A549 (cell line): ENCODE data around the gene KSR2. TPM values are rescaled to one million over a fixed set of nuclear protein-coding genes. Genes with fewer than 3 reads are reported as not detected.
A peak's percentile ranks its signal among the peaks of the same experiment; 100 is the strongest.

ENCODE experiments used
- ATAC-seq, 2 experiments: fragments of 200-7000 bp in 1 of 2; fragments of >200 bp in 1 of 2; cut with Nextera tagmentation in 1 of 2; cut with Tn5 transposase in 1 of 2; 3 replicates each; pipeline versions ENCODE4 v1.8.0 to v1.9.1; 2018 to 2020; ENCODE audit warnings: mild to moderate bottlenecking in 1 of 2, moderate library complexity in 1 of 2
- CTCF ChIA-PET: fragments of 300-600 bp; sonication (Branson Sonifier 250); formaldehyde crosslinking; extraction: SDS; loops from one replicate; lab custom pipeline; 2021; ENCODE audit warnings: antibody characterized with exemption, inconsistent platforms; lab: Yijun Ruan, JAX
- POLR2A ChIA-PET: fragments of 350-600 bp; formaldehyde crosslinking; extraction: SDS; loops from one replicate; lab custom pipeline; 2021; ENCODE audit warnings: antibody characterized with exemption, inconsistent platforms; lab: Yijun Ruan, JAX
- DNase-seq, 2 experiments: peaks; one replicate each; pipeline versions ENCODE4 v3.0.0 to v3.0.0-alpha.2; 2011 to 2016; ENCODE audit warnings: low read depth in 1 of 2, low spot score in 1 of 2
- FAIRE-seq: peaks from 2 replicates; lab custom pipeline; 2011; peaks lifted over from hg19 to GRCh38; lab: Jason Lieb, UNC
- H3K27ac ChIP-seq, 2 experiments: fragments of >200 bp; sonication (Bioruptor Twin); formaldehyde crosslinking; 3 replicates each; pipeline ENCODE4 v1.5.1; 2016 to 2017
- H3K4me1 ChIP-seq: fragments of >200 bp; sonication (Bioruptor Twin); formaldehyde crosslinking; 3 replicates; pipeline ENCODE4 v1.6.1; 2016
- H3K4me2 ChIP-seq: fragments of >200 bp; sonication (Bioruptor Twin); formaldehyde crosslinking; 3 replicates; pipeline ENCODE4 v1.6.1; 2016
- H3K4me3 ChIP-seq: fragments of >200 bp; sonication (Bioruptor Twin); formaldehyde crosslinking; 3 replicates; pipeline ENCODE4 v1.5.1; 2016
- H3K9me3 ChIP-seq: fragments of >200 bp; sonication (Bioruptor Twin); formaldehyde crosslinking; 3 replicates; pipeline ENCODE4 v1.6.1; 2016
- BHLHE40 ChIP-seq: IDR thresholded peaks from 2 replicates; pipeline ENCODE4 v1.6.1; 2012; ENCODE audit warnings: low read depth, low read length, inconsistent platforms
- CHD2 ChIP-seq: fragments of 150-350 bp; IDR thresholded peaks from 2 replicates; pipeline ENCODE4 v1.6.1; 2014; ENCODE audit warnings: low read length; ENCODE audit not compliant: partially characterized antibody
- CHD4 ChIP-seq: fragments of 200-600 bp; sonication (generic); IDR thresholded peaks from 2 replicates; pipeline ENCODE4 v1.6.1; 2016; ENCODE audit warnings: antibody characterized with exemption, mild to moderate bottlenecking, borderline replicate concordance
- EHF ChIP-seq: fragments of 250-450 bp; sonication (Bioruptor Pico); IDR thresholded peaks from 2 replicates; pipeline ENCODE4 v1.5.0; 2020; ENCODE audit warnings: mild to moderate bottlenecking
- ESRRA ChIP-seq: fragments of 150-350 bp; IDR thresholded peaks from 2 replicates; pipeline ENCODE4 v1.6.1; 2014; ENCODE audit warnings: mild to moderate bottlenecking, low read length, borderline replicate concordance
- FOSB ChIP-seq: fragments of 250-450 bp; sonication (Bioruptor Pico); IDR thresholded peaks from 2 replicates; pipeline ENCODE4 v1.5.0; 2020; ENCODE audit warnings: mild to moderate bottlenecking, moderate library complexity
- HOXA7 ChIP-seq: fragments of 250-450 bp; sonication (Bioruptor Pico); IDR thresholded peaks from 2 replicates; pipeline ENCODE4 v1.5.0; 2020; ENCODE audit warnings: mild to moderate bottlenecking, moderate library complexity
- HOXB13 ChIP-seq: fragments of 250-450 bp; sonication (Bioruptor Pico); IDR thresholded peaks from 2 replicates; pipeline ENCODE4 v1.5.0; 2020; ENCODE audit warnings: low read depth, mild to moderate bottlenecking, moderate library complexity
- HOXB5 ChIP-seq: fragments of 250-450 bp; sonication (Bioruptor Pico); IDR thresholded peaks from 2 replicates; pipeline ENCODE4 v1.5.0; 2020; ENCODE audit warnings: mild to moderate bottlenecking, moderate library complexity
- JUNB ChIP-seq: fragments of >200 bp; sonication (Bioruptor Twin); formaldehyde crosslinking; IDR thresholded peaks from 2 replicates; pipeline ENCODE4 v1.6.1; 2016
- KDM1A ChIP-seq: fragments of 200-600 bp; sonication (generic); IDR thresholded peaks from 2 replicates; pipeline ENCODE4 v1.6.1; 2016; ENCODE audit warnings: low read depth, mild to moderate bottlenecking
- MAFK ChIP-seq: fragments of 450-650 bp; IDR thresholded peaks from 2 replicates; pipeline ENCODE4 v1.6.1; 2014; ENCODE audit not compliant: partially characterized antibody
- MAZ ChIP-seq: fragments of 150-350 bp; IDR thresholded peaks from 2 replicates; pipeline ENCODE4 v1.6.1; 2014; ENCODE audit warnings: antibody characterized with exemption, low read depth, low read length, borderline replicate concordance
- NPAS2 ChIP-seq: fragments of 250-450 bp; sonication (Bioruptor Pico); IDR thresholded peaks from 2 replicates; pipeline ENCODE4 v1.8.0; 2022; ENCODE audit warnings: mild to moderate bottlenecking, moderate library complexity, borderline replicate concordance
- POLR2AphosphoS2 ChIP-seq: conservative IDR thresholded peaks from 2 replicates; pipeline ENCODE4 v1.6.1; 2012; ENCODE audit warnings: low read length, improper control_type of control experiment, inconsistent platforms
- RARB ChIP-seq: fragments of 250-450 bp; sonication (Bioruptor Pico); IDR thresholded peaks from 2 replicates; pipeline ENCODE4 v1.8.0; 2021; ENCODE audit warnings: mild to moderate bottlenecking, moderate library complexity
- TFCP2L1 ChIP-seq: fragments of 250-450 bp; sonication (Bioruptor Pico); IDR thresholded peaks from 2 replicates; pipeline ENCODE4 v1.5.0; 2021; ENCODE audit warnings: mild to moderate bottlenecking
- TP53 ChIP-seq: fragments of 250-450 bp; sonication (Bioruptor Pico); IDR thresholded peaks from 2 replicates; pipeline ENCODE4 v1.5.0; 2021; ENCODE audit warnings: mild to moderate bottlenecking, moderate library complexity
- ZC3H11A ChIP-seq: fragments of 450-650 bp; IDR thresholded peaks from 2 replicates; pipeline ENCODE4 v1.6.1; 2014; ENCODE audit warnings: antibody characterized with exemption, mild to moderate bottlenecking
- ZFP36 ChIP-seq: fragments of 450-650 bp; IDR thresholded peaks from 2 replicates; pipeline ENCODE4 v1.6.1; 2014; ENCODE audit warnings: borderline replicate concordance; ENCODE audit not compliant: partially characterized antibody
- WGBS: methylation state at CpG from one replicate; pipeline ENCODE4 v1.1.6; 2017; ENCODE audit errors: missing lambda C conversion rate; 5-methylcytosine and 5-hydroxymethylcytosine counted together
- polyA plus RNA-seq, 4 experiments: library from polyadenylated mRNA; depleted of rRNA in 3 of 4; stranded (reverse); fragments of >200 nt; fragmentation: RNase III in 1 of 4; extraction: RNeasy Plus Mini Kit Qiagen cat#74134 plus additional on column Dnase treatment in 1 of 4; gene quantifications; 2 replicates in 3 of 4; 3 replicates in 1 of 4; pipeline ENCODE4 v1.2.3, GENCODE V29; 2011 to 2017
- TF ChIP-seq, protein P1 (sequence below): IDR thresholded peaks from 2 replicates; pipeline ENCODE4 v1.6.1; 2012

The KSR2 gene
- polyA plus RNA-seq, 2 of the 4 experiments (the other 2 are of a cell fraction): 0.37 to 1.2 TPM

DNA sequence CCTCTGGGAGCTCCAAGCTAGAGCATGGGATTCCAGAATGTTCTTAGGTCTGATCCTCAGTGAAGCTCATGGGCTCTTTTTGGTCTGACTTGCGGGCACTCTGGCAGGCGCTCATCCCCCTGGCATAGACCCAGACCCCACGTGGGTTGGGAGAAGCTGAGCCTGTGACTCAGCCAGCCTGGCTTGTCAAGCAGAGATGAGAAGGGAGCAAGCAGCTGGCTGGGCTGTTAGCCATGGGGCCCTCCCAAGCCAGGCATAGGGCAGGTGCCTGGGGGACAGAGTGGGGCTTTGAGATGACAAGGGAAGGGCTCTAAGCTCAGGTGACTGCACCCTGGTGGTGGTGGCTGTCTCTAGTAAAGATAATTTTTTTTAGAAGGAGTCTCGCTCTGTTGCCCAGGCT, 527.0 kb downstream of the KSR2 start:
- H3K4me3 ChIP-seq: no peak overlapping the region
- H3K27ac ChIP-seq: 0 out of 6 replicates have a peak overlapping the region, but pooled peaks of 1 of the 2 experiments have one; percentile 32
- 51% methylated on average over 3 of the region's 4 CpGs for WGBS
- DNase-seq (peak; percentile 16 to 39), FAIRE-seq (no peak), ATAC-seq (peak; percentile 78 to 80)
- H3K4me2 ChIP-seq: peak overlapping the region; percentile 12; the same call in 1 of the 3 replicates
- ChIA-PET CTCF (interaction anchor here (0.7 to 1.6 kb wide), 6 partner anchors 9 to 229 kb away, joined by 3 to 7 read pairs (median 4); no protein-coding TSS in a partner anchor), POLR2A (no interaction called here)
- H3K9me3 ChIP-seq: no peaks in the 10 kb centered on the region
- TF ChIP-seq BHLHE40 (no peak), NPAS2 (CRISPR knock-in tag) (no peak), RARB (CRISPR knock-in tag) (no peak), HOXB5 (CRISPR knock-in tag) (no peak), MAFK (no peak), EHF (CRISPR knock-in tag) (no peak)
- TF ChIP-seq, protein P1, sequence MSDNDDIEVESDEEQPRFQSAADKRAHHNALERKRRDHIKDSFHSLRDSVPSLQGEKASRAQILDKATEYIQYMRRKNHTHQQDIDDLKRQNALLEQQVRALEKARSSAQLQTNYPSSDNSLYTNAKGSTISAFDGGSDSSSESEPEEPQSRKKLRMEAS: peak; percentile 27; the same call in 1 of the 2 replicates
- H3K4me1 ChIP-seq: peaks cover 9% of the 10 kb centered on the region; the same call in 2 of the 3 replicates

DNA sequence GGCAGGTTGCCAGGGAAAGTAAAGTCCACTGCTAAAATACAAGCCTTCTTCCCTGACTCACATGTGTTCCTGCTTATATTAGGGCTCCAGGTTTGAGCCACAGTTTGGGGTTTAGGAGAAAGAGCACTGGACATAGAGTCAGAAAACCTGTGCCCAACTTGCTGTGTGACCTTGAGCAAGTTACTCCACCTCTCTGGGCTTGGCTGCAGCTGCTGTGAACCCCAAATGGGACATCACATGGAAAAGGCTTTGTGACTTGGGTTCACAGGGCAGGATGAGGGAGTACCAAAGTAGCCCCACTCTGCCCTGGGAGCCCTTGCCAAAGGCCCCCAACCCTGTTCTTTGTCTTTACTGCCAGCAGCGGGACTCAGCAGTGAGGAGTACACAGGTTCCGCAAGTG, 528.4 kb downstream of the KSR2 start:
- ChIA-PET CTCF (interaction anchor here (3.1 kb wide), 1 partner anchor 73 kb away, joined by 10 read pairs; no protein-coding TSS in a partner anchor), POLR2A (no interaction called here)
- TF ChIP-seq ZFP36: peak; percentile 49
- no peak for TF ChIP-seq HOXB13 (CRISPR knock-in tag)
- no peak for TF ChIP-seq POLR2AphosphoS2
- no peak for TF ChIP-seq NPAS2 (CRISPR knock-in tag)
- no peak for FAIRE-seq
- Histone ChIP-seq H3K4me2 (no peak overlapping the region), H3K4me3 (no peak overlapping the region), H3K27ac (no peak overlapping the region), H3K9me3 (no peaks in the 10 kb centered on the region), H3K4me1 (peaks cover 9% of the 10 kb centered on the region; the same call in 2 of the 3 replicates)
- WGBS: 100% methylated on average over 2 of the region's 2 CpGs
- no peak for ATAC-seq
- DNase-seq: no peak

DNA sequence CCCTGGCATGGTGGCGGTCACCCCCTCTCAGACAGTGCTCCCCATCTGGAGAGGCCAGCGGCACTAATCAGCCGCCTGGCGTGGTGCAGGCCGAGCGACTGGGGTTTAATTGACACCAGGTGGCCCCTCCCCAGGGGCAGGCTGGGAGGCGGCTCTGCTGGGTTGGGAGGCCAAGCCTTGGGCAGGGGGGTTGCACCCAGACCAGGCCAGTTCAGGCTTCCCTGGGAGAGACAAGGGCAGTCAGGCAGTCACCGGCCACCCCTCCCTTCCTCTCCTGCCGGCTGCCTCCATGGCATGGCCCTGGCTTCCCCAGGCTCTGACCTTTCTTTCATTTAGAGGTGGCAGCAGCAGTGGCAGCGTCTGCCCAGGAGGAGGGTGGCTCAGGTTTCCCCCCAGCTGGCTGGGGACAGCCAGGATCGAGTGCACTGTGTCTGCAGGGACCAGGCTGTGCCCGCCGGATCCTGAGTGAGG, 529.2 kb downstream of the KSR2 start:
- TF ChIP-seq JUNB (no peak), MAZ (no peak), TP53 (CRISPR knock-in tag) (no peak), CHD4 (no peak), HOXA7 (CRISPR knock-in tag) (no peak), FOSB (no peak), TFCP2L1 (no peak), KDM1A (no peak)
- no peak overlapping the region for H3K27ac ChIP-seq
- no peak overlapping the region for H3K4me2 ChIP-seq
- H3K4me3 ChIP-seq: no peak overlapping the region
- WGBS: 78% methylated on average over 12 of the region's 13 CpGs
- peaks cover 9% of the 10 kb centered on the region; the same call in 2 of the 3 replicates for H3K4me1 ChIP-seq
- ChIA-PET CTCF (interaction anchor here (3.1 kb wide), 1 partner anchor 72 kb away, joined by 10 read pairs; no protein-coding TSS in a partner anchor), POLR2A (no interaction called here)
- ATAC-seq (peak in 1 of 2 experiments; percentile 9; a peak in 1 of 6 replicates), DNase-seq (no peak), FAIRE-seq (no peak)
- no peaks in the 10 kb centered on the region for H3K9me3 ChIP-seq

DNA sequence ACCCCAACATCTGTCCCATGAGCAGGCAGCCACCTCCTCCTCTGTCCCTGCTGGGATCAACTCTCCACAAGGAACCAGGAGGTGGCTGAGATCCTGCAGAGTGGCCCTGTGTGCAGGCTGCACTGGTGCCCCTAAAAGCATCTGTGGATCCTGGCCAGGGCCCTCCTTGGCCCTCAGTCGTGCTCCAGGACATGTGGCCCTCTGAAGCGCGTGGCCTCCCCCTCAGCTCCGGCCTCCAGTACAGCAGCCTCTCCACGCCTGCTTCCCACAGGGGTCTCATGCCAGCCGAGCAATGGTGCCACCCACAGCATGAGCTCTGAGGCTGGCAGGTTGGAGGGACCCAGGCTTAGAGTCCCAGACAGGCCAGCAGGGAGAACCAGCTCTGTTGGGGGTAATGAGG, 530.0 kb downstream of the KSR2 start:
- 71% methylated on average over 6 of the region's 6 CpGs for WGBS
- H3K27ac ChIP-seq: no peak overlapping the region

More for the DNA sequence above, 530.0 kb downstream of the KSR2 start:
- TF ChIP-seq CHD2 (no peak), ZC3H11A (no peak), ESRRA (no peak), HOXA7 (CRISPR knock-in tag) (no peak)
- TF ChIP-seq, protein P1: no peak
- no peak for DNase-seq
- POLR2A ChIA-PET: no interaction called here
- FAIRE-seq: no peak
- H3K4me3 ChIP-seq: no peak overlapping the region
- peak in 1 of 2 experiments; percentile 29; a peak in 3 of 6 replicates for ATAC-seq
- H3K4me2 ChIP-seq: no peak overlapping the region
- H3K9me3 ChIP-seq: no peaks in the 10 kb centered on the region
- CTCF ChIA-PET: interaction anchor here (0.7 to 3.1 kb wide), 2 partner anchors 72 to 396 kb away, joined by 3 to 10 read pairs; no protein-coding TSS in a partner anchor
- peaks cover 9% of the 10 kb centered on the region; the same call in 2 of the 3 replicates for H3K4me1 ChIP-seq
